Fibroblast of skin of back (primary cell): ENCODE measurements around the gene THPO.
"Not testable (repeated sequence)": the region's sequence is repeated elsewhere in the genome, so short reads cannot be mapped to it uniquely, and the experiment has no call there.

Experiments used
- DNase-seq: peaks from one replicate; pipeline ENCODE4 v3.0.0-alpha.2; 2013

THPO gene

DNA sequence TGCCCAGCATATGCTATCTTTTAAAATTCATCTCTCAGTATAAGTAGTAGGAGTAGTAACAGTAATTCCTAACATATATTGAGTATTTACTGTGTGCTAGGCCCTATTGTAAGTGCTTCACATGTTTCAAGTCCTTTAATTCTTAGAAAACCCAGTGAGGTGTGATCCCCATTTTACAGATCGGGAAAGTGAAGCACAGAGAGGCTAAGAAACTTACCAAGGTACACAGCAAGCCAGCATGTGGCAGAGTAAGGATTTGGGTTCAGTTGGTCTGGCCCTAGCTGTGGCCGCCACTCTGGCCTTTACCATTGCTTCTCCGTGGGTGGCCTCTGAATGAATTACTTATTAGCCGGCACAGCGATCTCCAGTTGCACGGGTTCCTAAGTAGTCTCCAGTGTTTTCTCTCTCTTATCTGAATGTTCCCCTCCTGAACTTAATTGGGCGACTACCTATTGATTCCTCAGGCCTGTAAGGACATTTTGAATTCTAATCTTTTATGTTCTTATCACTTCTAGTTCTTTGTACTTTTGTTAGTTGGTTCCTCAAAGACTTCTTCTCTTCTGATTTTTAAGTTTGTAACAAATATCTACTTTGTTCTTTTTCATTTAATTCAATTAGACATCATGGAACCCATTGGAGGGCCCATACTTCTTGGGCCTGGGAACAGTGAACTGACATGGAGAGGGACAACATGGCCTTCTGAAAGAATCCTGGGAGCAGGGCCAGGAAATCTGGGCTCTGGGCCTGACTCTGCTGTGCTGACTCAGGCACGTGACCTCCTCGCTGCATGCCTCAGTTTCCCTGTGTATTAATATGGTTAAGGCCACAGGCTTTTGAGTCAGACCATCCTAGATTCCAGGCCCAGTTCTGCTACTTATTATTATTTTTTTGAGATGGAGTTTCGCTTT, 28.2 kb downstream of the THPO start:
- no peak for DNase-seq

DNA sequence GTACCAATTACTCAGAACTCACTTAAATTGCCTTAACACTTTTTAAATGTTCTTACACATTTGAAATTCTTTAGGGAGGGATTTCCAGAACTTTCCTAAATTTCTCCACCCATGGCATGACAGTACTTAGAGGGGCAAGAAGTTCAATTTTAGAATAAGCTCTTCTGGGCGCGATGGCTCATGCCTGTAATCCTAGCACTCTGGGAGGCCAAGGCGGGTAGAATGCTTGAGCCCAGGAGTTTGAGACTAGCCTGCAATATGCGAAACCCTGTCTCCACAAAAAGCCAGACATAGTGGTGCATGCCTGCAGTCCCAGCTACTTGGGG, 30.0 kb downstream of the THPO start:
- no peak for DNase-seq

DNA sequence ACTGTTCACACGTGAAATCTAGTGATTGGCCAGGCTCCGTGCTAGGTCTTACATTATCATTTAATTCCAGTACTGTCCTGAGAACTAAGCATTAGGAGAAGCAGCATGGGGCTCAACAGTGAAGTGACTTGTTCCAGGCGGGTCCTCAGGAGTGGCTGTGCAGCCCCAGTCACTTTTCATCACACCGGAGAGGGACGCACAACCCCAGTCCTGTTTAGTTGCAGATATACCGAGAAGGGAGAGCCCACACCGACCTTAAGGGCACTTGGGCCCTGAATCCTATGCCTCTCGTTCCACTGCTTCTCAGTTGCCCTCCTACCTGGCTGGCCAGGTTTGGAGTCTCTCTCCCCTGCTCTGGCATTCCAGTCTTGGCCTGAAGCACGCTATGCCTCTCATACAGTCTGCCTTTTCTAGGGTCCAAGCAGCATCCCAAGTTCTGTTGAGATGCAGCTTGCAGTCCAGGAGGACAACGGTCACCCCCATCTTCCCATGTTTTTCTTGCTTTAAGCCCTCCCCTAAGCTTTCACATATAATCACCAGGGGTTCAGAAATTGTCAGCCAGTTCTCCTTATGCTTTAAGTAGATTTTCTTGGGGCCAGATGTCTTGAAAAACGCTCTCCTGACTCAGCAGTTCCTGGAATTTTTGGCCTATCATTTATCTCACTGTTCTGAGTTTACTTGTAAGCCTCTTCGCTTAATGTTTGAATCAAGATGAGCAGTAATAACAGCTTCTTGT, 30.5 kb downstream of the THPO start:
- DNase-seq, result no peak

DNA sequence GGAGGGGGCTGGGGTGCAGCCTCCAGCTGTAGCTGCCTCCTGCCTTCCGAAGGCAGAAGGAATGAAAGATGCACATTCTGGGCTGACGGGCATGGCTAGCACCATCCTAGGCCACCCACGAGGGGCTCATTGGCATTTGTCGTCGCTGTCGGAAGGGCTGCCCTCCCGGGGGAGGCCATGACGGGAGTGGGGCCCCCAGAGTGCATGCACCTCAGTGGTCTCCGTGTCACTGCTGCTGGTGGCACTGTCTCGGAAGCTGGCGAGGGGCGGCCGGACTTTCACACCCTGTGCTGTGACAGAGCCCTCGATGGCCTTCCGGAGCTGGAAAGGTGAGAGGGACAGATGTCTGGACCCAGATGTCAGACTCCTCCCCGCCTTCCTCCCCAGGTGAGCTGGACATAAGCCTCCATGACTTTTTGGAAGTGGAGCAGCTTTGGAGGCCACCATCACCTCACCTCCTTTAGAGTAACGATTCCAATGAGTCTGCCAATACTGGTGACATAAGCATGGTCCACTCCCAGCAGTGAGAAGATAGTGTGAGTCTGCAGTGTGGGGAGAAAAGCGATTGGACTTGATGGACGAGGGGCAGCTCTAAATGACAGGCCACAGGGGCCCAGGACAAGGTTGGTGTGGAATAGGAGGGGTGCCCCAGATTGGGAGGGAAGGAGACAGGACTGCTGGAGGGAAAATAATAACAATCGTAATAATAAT, 31.4 kb downstream of the THPO start:
- no peak for DNase-seq

- peak; percentile 78 for DNase-seq
These were observed 32.5 kb downstream of the THPO start for GRCh38 chr3:184345317-184346144.

DNA sequence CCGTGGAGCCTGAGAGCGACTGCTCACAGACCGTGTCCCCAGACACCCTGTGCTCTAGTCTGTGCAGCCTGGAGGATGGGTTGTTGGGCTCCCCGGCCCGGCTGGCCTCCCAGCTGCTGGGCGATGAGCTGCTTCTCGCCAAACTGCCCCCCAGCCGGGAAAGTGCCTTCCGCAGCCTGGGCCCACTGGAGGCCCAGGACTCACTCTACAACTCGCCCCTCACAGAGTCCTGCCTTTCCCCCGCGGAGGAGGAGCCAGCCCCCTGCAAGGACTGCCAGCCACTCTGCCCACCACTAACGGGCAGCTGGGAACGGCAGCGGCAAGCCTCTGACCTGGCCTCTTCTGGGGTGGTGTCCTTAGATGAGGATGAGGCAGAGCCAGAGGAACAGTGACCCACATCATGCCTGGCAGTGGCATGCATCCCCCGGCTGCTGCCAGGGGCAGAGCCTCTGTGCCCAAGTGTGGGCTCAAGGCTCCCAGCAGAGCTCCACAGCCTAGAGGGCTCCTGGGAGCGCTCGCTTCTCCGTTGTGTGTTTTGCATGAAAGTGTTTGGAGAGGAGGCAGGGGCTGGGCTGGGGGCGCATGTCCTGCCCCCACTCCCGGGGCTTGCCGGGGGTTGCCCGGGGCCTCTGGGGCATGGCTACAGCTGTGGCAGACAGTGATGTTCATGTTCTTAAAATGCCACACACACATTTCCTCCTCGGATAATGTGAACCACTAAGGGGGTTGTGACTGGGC, 33.3 kb downstream of the THPO start:
- no peak for DNase-seq

GRCh38 chr3:184343200-184343876, 34.7 kb downstream of the THPO start:
- peak; percentile 35 for DNase-seq

GRCh38 chr3:184341925-184342324, 36.1 kb downstream of the THPO start:
- DNase-seq, result no peak

DNA sequence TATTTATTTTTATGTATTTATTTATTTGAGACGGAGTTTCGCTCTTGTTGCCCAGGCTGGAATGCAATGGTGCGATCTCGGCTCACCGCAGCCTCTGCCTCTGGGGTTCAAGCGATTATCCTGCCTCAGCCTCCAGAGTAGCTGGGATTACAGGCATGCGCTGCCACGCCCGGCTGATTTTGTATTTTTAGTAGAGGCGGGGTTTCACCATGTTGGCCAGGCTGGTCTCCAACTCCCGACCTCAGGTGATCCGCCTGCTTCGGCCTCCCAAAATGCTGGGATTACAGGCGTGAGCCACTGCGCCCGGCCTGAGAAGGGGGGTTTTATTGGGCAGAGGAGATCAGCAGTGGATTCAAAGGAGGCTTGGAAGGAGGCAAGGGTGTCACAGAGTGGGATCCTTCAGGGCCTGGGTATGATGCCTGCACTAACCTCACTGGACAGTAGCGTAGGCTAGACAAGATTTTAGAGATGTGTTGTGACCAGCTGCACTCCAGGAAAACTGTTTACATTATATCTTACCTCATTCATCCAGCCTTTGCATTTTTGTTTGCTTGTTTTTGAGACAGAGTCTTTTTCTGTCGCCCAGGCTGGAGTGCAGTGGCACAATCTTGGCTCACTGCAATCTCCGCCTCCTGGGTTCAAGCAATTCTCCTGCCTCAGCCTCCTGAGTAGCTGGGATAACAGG, 38.4 kb downstream of the THPO start:
- DNase-seq, result not testable (repeated sequence)

- DNase-seq, result no peak
These were observed 39.0 kb downstream of the THPO start for GRCh38 chr3:184339001-184339400.

- peak; percentile 41 for DNase-seq
These were observed 39.5 kb downstream of the THPO start for GRCh38 chr3:184338511-184338945.

DNA sequence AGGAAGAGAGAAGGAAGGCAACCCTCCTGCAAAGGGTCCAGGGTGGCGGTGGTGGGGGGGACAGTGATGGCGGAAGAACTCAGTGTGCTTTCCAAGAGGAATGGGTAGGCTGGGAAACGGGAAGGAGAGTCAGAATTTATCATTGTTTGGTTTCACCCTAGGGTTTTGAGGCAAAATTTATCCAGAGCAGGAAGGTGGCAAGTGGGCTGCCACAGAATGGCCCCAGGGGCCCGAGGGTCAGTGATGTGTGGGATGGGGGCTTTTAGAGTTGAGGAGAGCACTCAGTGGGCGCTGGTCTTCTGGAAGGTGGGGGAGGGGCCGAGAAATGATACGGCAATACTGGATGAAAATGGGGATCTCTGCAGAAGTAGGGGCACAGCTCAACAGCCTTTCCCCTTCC, 40.0 kb downstream of the THPO start:
- no peak for DNase-seq

DNA sequence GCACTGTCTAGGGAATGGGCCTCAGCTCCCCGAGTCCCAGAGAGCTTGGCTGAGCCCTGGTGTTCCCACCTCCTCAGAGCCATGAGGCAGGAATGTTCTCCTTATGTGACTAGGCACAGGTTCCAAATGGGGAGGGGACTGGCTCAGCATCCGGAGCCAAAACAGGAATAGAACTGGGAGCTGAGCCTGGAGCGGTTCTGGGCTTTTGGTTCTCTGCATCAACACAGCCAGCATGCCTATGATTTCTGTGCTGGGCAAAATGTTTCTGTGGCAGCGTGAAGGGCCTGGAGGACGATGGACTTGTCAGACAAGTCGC, 40.6 kb downstream of the THPO start, which contains the start of gene FAM131A:
TSS of gene FAM131A (plus strand) at position 202 of the 316 bp plus-strand sequence. CDS start at position 233, 31 bp downstream.
- DNase-seq, result no peak

GRCh38 chr3:184336547-184337398, 41.2 kb downstream of the THPO start:
- peak; percentile 53 for DNase-seq

DNA sequence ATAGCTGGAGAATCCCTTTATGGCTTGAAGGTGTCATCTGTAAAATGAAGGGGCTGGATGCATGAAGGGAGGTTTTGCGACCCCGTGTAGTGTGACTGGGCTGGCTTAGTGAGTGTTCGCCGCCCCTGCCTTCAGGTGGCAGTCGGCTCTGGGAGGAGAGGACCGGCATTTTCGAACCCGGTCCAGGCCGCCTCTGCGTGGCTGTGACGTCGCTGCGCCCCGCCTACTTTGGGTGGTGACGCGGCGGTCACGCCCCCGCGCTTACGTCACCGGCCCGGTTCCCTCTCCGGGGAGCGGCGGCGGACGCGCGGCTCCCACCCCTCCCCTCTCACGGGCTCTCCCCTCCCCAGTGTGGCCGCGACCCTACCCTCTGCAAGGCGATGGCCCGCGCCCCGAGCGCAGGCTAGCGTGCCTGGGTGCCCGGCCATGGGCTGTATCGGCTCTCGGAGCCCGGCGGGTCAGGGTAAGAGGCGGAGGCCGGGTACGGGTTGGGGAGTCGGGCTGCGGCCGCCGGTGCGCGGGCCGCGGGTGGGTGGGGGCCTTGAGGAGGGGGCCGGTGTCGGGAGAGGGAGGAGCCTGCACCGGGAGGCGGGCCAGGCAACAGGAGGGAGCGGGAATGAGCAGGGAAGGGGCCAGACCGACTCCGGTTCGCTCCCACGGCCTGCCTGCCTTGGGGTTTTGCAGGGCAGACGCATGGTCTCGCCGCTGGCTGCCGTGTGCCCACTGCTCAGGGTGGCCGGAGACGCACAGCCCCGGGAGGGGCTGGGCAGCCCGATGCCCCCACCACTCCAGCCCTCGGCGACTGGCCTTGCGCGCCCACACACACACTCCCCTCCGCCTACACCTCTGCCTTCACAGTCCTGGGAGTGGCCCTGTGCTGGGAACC, 42.1 kb downstream of the THPO start:
- peak; percentile 67 for DNase-seq

DNA sequence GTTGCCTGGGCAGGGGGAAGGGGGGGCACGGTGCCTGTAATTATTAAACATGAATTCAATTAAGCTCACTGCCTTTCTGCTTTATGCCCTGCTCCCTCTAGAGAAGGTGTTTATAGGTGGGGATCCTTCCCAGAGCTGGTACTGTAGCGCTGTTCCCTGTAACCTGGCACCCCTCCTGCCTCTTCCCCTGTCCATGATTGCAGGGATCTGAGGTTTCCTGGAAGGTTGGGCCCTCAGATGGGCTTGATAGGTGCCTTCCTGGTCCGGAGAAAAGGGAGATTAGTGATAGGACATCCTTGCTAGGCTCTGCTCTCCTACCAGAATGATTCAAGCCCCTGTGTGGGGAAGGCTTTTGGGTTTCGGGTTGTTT, 42.7 kb downstream of the THPO start:
- no peak for DNase-seq

GRCh38 chr3:184334470-184335158, 43.4 kb downstream of the THPO start:
- peak; percentile 76 for DNase-seq

GRCh38 chr3:184333700-184334099, 44.3 kb downstream of the THPO start:
- DNase-seq, result no peak
